B cell (primary cell): Measurements from ENCODE around the gene COL26A1. TPM values are rescaled to one million over a fixed set of nuclear protein-coding genes. Genes with fewer than 3 reads are reported as not detected.

Source experiments
- ATAC-seq: fragments of 200-7000 bp; cut with Tn5 transposase; one replicate; pipeline ENCODE4 v1.10.0; 2021; ENCODE audit warnings: low read depth, mild to moderate bottlenecking, moderate number of reproducible peaks, moderate library complexity
- CTCF ChIA-PET: fragments of 350-600 bp; sonication (Branson Sonifier 250); formaldehyde crosslinking; loops from one replicate; lab custom pipeline; 2021; ENCODE audit warnings: antibody characterized with exemption, inconsistent platforms; lab: Charles Lee
- POLR2A ChIA-PET: fragments of 350-600 bp; sonication (Branson Sonifier 250); formaldehyde crosslinking; loops from one replicate; lab custom pipeline; 2021; ENCODE audit warnings: antibody characterized with exemption; lab: Charles Lee
- DNase-seq: peaks from one replicate; pipeline ENCODE4 v3.0.0; 2013
- H2AFZ ChIP-seq: 2 replicates; pipeline ENCODE4 v1.6.1; 2012; ENCODE audit warnings: mild to moderate bottlenecking, low read depth, low read length; ENCODE audit not compliant: insufficient read depth, poor library complexity, severe bottlenecking
- H3K27ac ChIP-seq, 2 donors: 1 replicate in 1 of 2; 2 replicates in 1 of 2; pipeline ENCODE4 v1.5.1; 2012 to 2013; ENCODE audit warnings: low read length in 2 of 2, mild to moderate bottlenecking in 2 of 2, moderate library complexity in 1 of 2
- H3K27me3 ChIP-seq, 4 experiments: fragments of 200-600 bp in 1 of 4; sonication (generic) in 1 of 4; replicated peaks in 1 of 4; 1 replicate in 2 of 4; 2 replicates in 2 of 4; pipeline versions ENCODE4 v1.6.1 to v1.7.0; 2013 to 2016; ENCODE audit warnings: low read length in 3 of 4, mild to moderate bottlenecking in 2 of 4, mixed read lengths in 1 of 4, moderate library complexity in 1 of 4; ENCODE audit not compliant: insufficient read depth in 4 of 4, control insufficient read depth in 3 of 4; ENCODE audit errors: control extremely low read depth in 1 of 4
- H3K36me3 ChIP-seq, 2 experiments: replicated peaks in 1 of 2; 1 replicate in 1 of 2; 2 replicates in 1 of 2; pipeline versions ENCODE4 v1.6.1 to v1.7.1; 2013; ENCODE audit warnings: low read length in 1 of 2; ENCODE audit not compliant: insufficient read depth in 2 of 2, control insufficient read depth in 1 of 2; ENCODE audit errors: control extremely low read depth in 1 of 2, extremely low read depth in 1 of 2
- H3K4me1 ChIP-seq, 2 donors: fragments of 200-600 bp in 1 of 2; sonication (generic) in 1 of 2; 1 replicate in 1 of 2; 2 replicates in 1 of 2; pipeline versions ENCODE4 v1.5.1 to v1.6.1; 2013 to 2017; ENCODE audit warnings: low read length in 2 of 2; ENCODE audit not compliant: control insufficient read depth in 2 of 2, insufficient read depth in 2 of 2
- H3K4me2 ChIP-seq: replicated peaks from 2 replicates; pipeline ENCODE3; 2012; ENCODE audit warnings: mild to moderate bottlenecking, low read depth, low read length; ENCODE audit not compliant: poor library complexity, severe bottlenecking
- H3K4me3 ChIP-seq, 5 experiments: fragments of 200-600 bp in 1 of 5; sonication (generic) in 1 of 5; 1 replicate in 3 of 5; 2 replicates in 2 of 5; pipeline versions ENCODE4 v1.5.1 to v1.7.0; 2011 to 2016; ENCODE audit warnings: low read length in 4 of 5, mild to moderate bottlenecking in 4 of 5, low read depth in 2 of 5, control low read depth in 1 of 5, moderate library complexity in 1 of 5; ENCODE audit not compliant: insufficient read depth in 1 of 5; ENCODE audit errors: control extremely low read depth in 1 of 5, extremely low read depth in 1 of 5
- H3K79me2 ChIP-seq: fragments of 200-600 bp; sonication (generic); one replicate; pipeline ENCODE4 v1.6.0; 2016; ENCODE audit warnings: low read length; ENCODE audit not compliant: control insufficient read depth, insufficient read depth
- H3K9ac ChIP-seq: fragments of 200-600 bp; sonication (generic); 2 replicates; pipeline ENCODE4 v1.6.1; 2017; ENCODE audit warnings: mild to moderate bottlenecking, low read length, moderate library complexity
- H3K9me3 ChIP-seq, 3 donors: one replicate each; pipeline versions ENCODE4 v1.6.1 to v1.7.1; 2013; ENCODE audit warnings: low read length in 2 of 3; ENCODE audit not compliant: control insufficient read depth in 2 of 3, insufficient read depth in 1 of 3; ENCODE audit errors: control extremely low read depth in 1 of 3
- H4K20me1 ChIP-seq: 2 replicates; pipeline ENCODE4 v1.6.0; 2012; ENCODE audit warnings: mild to moderate bottlenecking, low read length; ENCODE audit not compliant: insufficient read depth, control insufficient read depth, poor library complexity, severe bottlenecking
- H3K27ac Mint-ChIP-seq: one replicate; pipeline ENCODE4 v1.8.0; 2021; ENCODE audit warnings: mixed read lengths
- H3K27me3 Mint-ChIP-seq: one replicate; pipeline ENCODE4 v1.8.0; 2021; ENCODE audit warnings: mixed read lengths
- H3K4me1 Mint-ChIP-seq: one replicate; pipeline ENCODE4 v1.8.0; 2021; ENCODE audit warnings: mixed read lengths
- H3K4me3 Mint-ChIP-seq: one replicate; pipeline ENCODE4 v1.8.0; 2021; ENCODE audit warnings: mixed read lengths
- H3K9me3 Mint-ChIP-seq: one replicate; pipeline ENCODE4 v1.8.0; 2022; ENCODE audit warnings: mixed read lengths; ENCODE audit not compliant: insufficient read depth
- EZH2 ChIP-seq: IDR thresholded peaks from 2 replicates; pipeline ENCODE4 v1.6.1; 2012; ENCODE audit warnings: borderline replicate concordance, low read depth, mild to moderate bottlenecking, moderate library complexity, low read length; ENCODE audit not compliant: insufficient read depth, poor library complexity, severe bottlenecking
- WGBS: methylation state at CpG from one replicate; pipeline ENCODE4 v1.1.5; 2013; ENCODE audit warnings: missing lambda C conversion rate; ENCODE audit not compliant: insufficient coverage; 5-methylcytosine and 5-hydroxymethylcytosine counted together
- intact Hi-C: fragments of 100-400 bp; cut with micrococcal nuclease; formaldehyde crosslinking; loops from one replicate; pipeline ENCODE4 v1.10.0; 2022
- polyA plus RNA-seq: library from polyadenylated mRNA; depleted of rRNA; stranded (reverse); fragments of >200 nt; gene quantifications from 2 replicates; pipeline ENCODE4 v1.2.3, GENCODE V29; 2012
- total RNA-seq, 2 donors: library from RNA; stranded (reverse); fragments of 120-200 nt in 1 of 2; gene quantifications; 1 replicate in 1 of 2; 2 replicates in 1 of 2; pipeline versions ENCODE4 v1.2.3 to v1.2.4, GENCODE V29; 2013 to 2022
- TF ChIP-seq, protein P1 (sequence below): fragments of 200-600 bp; IDR thresholded peaks from one replicate; pipeline ENCODE4 v1.8.0; 2022; ENCODE audit warnings: antibody characterized with exemption, mild to moderate bottlenecking

Gene COL26A1
- total and polyA plus RNA-seq, 2 donors (not counting 1 experiment from before 2014, with no cell fraction given), result not detected

DNA sequence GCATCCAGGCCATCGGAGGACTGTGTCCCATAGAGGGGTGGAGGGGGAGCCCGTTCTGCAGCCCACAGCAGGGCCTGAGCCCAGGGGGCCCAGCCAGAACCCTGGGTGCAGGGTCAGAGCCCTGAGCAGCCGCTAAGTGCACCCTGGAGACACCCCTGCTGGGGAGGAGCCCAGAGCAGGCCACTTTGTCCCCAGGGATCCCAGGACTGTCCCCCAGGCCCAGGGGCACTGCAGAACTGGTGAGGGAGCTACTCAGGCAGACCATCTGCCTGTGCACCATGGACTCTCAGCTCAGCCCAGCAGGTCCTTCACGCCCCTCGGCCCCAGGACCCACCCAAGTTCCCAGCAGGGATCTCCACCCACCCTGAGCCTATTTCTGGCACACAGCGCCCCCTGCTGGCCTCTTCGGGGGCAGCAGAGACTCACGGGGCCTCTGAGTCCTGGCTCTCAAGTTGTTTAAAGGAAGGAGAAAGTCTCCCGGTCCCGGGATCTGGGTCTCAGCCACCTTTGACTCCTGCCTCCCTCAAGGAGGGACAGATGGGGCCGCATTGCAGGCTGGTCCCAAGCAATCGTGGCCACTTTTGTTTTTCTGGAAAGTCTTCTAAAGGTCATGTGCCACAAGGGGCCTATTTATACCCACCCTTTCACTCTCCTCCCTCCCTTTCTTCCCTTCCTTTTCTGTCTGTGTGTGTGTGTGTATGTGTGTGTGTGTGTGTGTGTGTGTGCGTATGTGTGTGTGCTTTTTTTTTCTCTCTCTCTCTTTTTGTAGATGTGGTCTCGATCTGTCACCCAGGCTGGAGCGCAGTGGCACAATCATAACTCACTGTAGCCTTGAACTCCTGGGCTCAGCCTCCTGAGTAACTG, 176.2 kb downstream of the COL26A1 start:
- TF ChIP-seq EZH2, result no peak
- TF ChIP-seq, protein P1, sequence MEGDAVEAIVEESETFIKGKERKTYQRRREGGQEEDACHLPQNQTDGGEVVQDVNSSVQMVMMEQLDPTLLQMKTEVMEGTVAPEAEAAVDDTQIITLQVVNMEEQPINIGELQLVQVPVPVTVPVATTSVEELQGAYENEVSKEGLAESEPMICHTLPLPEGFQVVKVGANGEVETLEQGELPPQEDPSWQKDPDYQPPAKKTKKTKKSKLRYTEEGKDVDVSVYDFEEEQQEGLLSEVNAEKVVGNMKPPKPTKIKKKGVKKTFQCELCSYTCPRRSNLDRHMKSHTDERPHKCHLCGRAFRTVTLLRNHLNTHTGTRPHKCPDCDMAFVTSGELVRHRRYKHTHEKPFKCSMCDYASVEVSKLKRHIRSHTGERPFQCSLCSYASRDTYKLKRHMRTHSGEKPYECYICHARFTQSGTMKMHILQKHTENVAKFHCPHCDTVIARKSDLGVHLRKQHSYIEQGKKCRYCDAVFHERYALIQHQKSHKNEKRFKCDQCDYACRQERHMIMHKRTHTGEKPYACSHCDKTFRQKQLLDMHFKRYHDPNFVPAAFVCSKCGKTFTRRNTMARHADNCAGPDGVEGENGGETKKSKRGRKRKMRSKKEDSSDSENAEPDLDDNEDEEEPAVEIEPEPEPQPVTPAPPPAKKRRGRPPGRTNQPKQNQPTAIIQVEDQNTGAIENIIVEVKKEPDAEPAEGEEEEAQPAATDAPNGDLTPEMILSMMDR, result peak; percentile 84
- H3K27me3 ChIP-seq, result peaks cover 0 to 8% (median 1%) of the 10 kb centered on the region in 4 experiments
- ChIA-PET CTCF (interaction anchor here (1.2 to 1.5 kb wide), 2 partner anchors 698 to 734 kb away, joined by 3 to 4 read pairs; no protein-coding TSS in a partner anchor), POLR2A (no interaction called here)
- peak; percentile 29 for ATAC-seq
- Mint-ChIP-seq H3K27me3 (peaks cover 8% of the 10 kb centered on the region), H3K9me3 (no peaks in the 10 kb centered on the region), H3K4me1 (no peaks in the 10 kb centered on the region), H3K4me3 (no peak overlapping the region), H3K27ac (no peak overlapping the region)
- 27% methylated on average over 10 of the region's 15 CpGs for WGBS
- H3K4me2 ChIP-seq, result no peak overlapping the region
- no peak overlapping the region for H3K9ac ChIP-seq
- intact Hi-C loops, result no loop called here
- DNase-seq, result peak; percentile 63
- no peak overlapping the region for H3K27ac ChIP-seq
- no peak overlapping the region for H3K4me3 ChIP-seq
- H2AFZ ChIP-seq, result peak overlapping the region; percentile 22
- peaks cover 0 to 9% (median 0%) of the 10 kb centered on the region in 3 donors for H3K9me3 ChIP-seq
- H3K4me1 ChIP-seq, result no peaks in the 10 kb centered on the region
- H3K36me3 ChIP-seq, result no peaks in the 10 kb centered on the region
- H4K20me1 ChIP-seq, result no peaks in the 10 kb centered on the region
- H3K79me2 ChIP-seq, result no peaks in the 10 kb centered on the region

DNA sequence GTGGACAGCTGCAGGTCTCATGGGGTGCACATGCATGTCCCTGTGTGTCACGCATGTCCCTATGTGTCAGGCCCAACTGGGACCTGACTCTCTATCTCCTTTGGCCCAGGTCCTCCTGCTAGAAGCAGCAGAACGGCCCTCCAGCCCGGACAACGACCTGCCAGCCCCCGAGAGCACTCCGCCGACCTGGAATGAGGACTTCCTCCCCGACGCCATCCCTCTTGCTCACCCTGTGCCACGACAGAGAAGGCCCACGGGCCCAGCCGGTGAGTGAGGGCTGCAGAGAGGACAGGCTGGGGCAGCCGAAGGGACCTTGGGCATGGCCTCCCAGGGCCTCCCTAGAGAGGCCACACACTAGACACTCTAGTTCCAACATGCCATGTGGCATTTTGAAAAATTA, 177.1 kb downstream of the COL26A1 start:
- Histone ChIP-seq H3K36me3 (no peaks in the 10 kb centered on the region), H3K4me2 (no peak overlapping the region), H3K27me3 (peaks cover 0 to 8% (median 1%) of the 10 kb centered on the region in 4 experiments), H2AFZ (no peak overlapping the region), H3K9me3 (peaks cover 0 to 9% (median 0%) of the 10 kb centered on the region in 3 donors), H3K4me3 (no peak overlapping the region), H3K4me1 (no peaks in the 10 kb centered on the region), H3K9ac (no peak overlapping the region), H4K20me1 (no peaks in the 10 kb centered on the region), H3K27ac (no peak overlapping the region), H3K79me2 (no peaks in the 10 kb centered on the region)
- DNase-seq, result no peak
- WGBS, result 92% methylated on average over 12 of the region's 13 CpGs
- ATAC-seq, result no peak
- intact Hi-C loops, result loop anchor here (5.0 kb wide), 1 partner anchor 148 kb away; no protein-coding TSS in a partner anchor
- TF ChIP-seq, protein P1, result no peak
- TF ChIP-seq EZH2, result no peak
- Mint-ChIP-seq H3K4me3 (no peak overlapping the region), H3K9me3 (no peaks in the 10 kb centered on the region), H3K27me3 (peaks cover 3% of the 10 kb centered on the region), H3K4me1 (no peaks in the 10 kb centered on the region), H3K27ac (no peak overlapping the region)
- CTCF ChIA-PET, result interaction anchor here (1.1 to 1.5 kb wide), 5 partner anchors 11 to 697 kb away, joined by 3 to 5 read pairs (median 3); no protein-coding TSS in a partner anchor
- POLR2A ChIA-PET, result no interaction called here
